SK-N-SH (cell line): ENCODE measurements around the gene GPR152. TPM values are rescaled to one million over a fixed set of nuclear protein-coding genes. Genes with fewer than 3 reads are reported as not detected.

Source experiments
- CTCF ChIA-PET: fragments of 300-600, 350-600 bp; formaldehyde crosslinking; extraction: SDS; loops from one replicate; lab custom pipeline; 2021; lab: Yijun Ruan, JAX
- POLR2A ChIA-PET: fragments of 350-600 bp; sonication (Branson Sonifier 250); formaldehyde crosslinking; extraction: SDS; loops from one replicate; lab custom pipeline; 2020; ENCODE audit warnings: antibody characterized with exemption, inconsistent platforms; lab: Yijun Ruan, JAX
- DNase-seq: peaks from one replicate; pipeline ENCODE4 v3.0.0; 2012
- H2AFZ ChIP-seq: fragments of 200-600 bp; sonication (generic); 2 replicates; pipeline ENCODE4 v1.8.1; 2016; ENCODE audit warnings: antibody characterized with exemption, mild to moderate bottlenecking, low read depth
- H3F3A ChIP-seq: fragments of 200-600 bp; sonication (generic); replicated peaks from 2 replicates; pipeline ENCODE3; 2016; ENCODE audit warnings: antibody characterized with exemption, mild to moderate bottlenecking; ENCODE audit not compliant: insufficient read depth
- H3K27ac ChIP-seq, 2 experiments: fragments of 200-500 bp in 1 of 2; fragments of 200-600 bp in 1 of 2; sonication (Bioruptor generic) in 1 of 2; sonication (generic), shearing (Covaris generic) in 1 of 2; 2 replicates each; pipeline versions ENCODE4 v1.5.1 to v1.6.1; 2014 to 2016; ENCODE audit warnings: low read depth in 2 of 2, inconsistent platforms in 1 of 2, low read length in 1 of 2, mild to moderate bottlenecking in 1 of 2, mixed read lengths in 1 of 2
- H3K27me3 ChIP-seq: fragments of 200-600 bp; sonication (generic), shearing (Covaris generic); 2 replicates; pipeline ENCODE4 v1.6.1; 2016; ENCODE audit warnings: mixed run types; ENCODE audit not compliant: insufficient read depth
- H3K36me3 ChIP-seq, 2 experiments: fragments of 200-500 bp in 1 of 2; fragments of 200-600 bp in 1 of 2; sonication (Bioruptor generic) in 1 of 2; sonication (generic) in 1 of 2; replicated peaks in 1 of 2; 2 replicates each; pipeline versions ENCODE3 to v1.5.1; 2014 to 2016; ENCODE audit warnings: low read length in 1 of 2, mild to moderate bottlenecking in 1 of 2; ENCODE audit not compliant: insufficient read depth in 2 of 2, control insufficient read depth in 1 of 2
- H3K4me1 ChIP-seq, 2 experiments: fragments of 200-500 bp in 1 of 2; fragments of 200-600 bp in 1 of 2; sonication (Bioruptor generic) in 1 of 2; sonication (generic), shearing (Covaris generic) in 1 of 2; 2 replicates each; pipeline versions ENCODE4 v1.5.1 to v1.6.1; 2014 to 2016; ENCODE audit warnings: low read depth in 1 of 2, low read length in 1 of 2, mixed run types in 1 of 2; ENCODE audit not compliant: insufficient read depth in 2 of 2, control insufficient read depth in 1 of 2
- H3K4me2 ChIP-seq: fragments of 200-600 bp; sonication (generic), shearing (Covaris generic); 2 replicates; pipeline ENCODE4 v1.6.1; 2017; ENCODE audit warnings: mixed run types
- H3K4me3 ChIP-seq, 2 experiments: fragments of 200-500 bp in 1 of 2; fragments of 200-600 bp in 1 of 2; sonication (Bioruptor generic) in 1 of 2; sonication (generic), shearing (Covaris generic) in 1 of 2; 2 replicates each; pipeline versions ENCODE4 v1.5.1 to v1.8.1; 2014 to 2016; ENCODE audit warnings: low read depth in 2 of 2, inconsistent platforms in 1 of 2, low read length in 1 of 2, mild to moderate bottlenecking in 1 of 2, mixed read lengths in 1 of 2, moderate library complexity in 1 of 2
- H3K79me2 ChIP-seq: fragments of 200-600 bp; sonication (generic); 2 replicates; pipeline ENCODE4 v1.8.1; 2017; ENCODE audit warnings: mild to moderate bottlenecking; ENCODE audit not compliant: insufficient read depth
- H3K9ac ChIP-seq: fragments of 200-600 bp; sonication (generic); 2 replicates; pipeline ENCODE4 v1.6.1; 2017; ENCODE audit warnings: mixed run types
- H3K9me2 ChIP-seq: fragments of 200-600 bp; sonication (generic); 2 replicates; pipeline ENCODE4 v1.6.1; 2017; ENCODE audit warnings: mixed run types
- H3K9me3 ChIP-seq: fragments of 200-600 bp; sonication (generic); 2 replicates; pipeline ENCODE4 v1.6.1; 2017; ENCODE audit warnings: mixed run types, mild to moderate bottlenecking, moderate library complexity
- H4K20me1 ChIP-seq: fragments of 200-600 bp; sonication (generic); 2 replicates; pipeline ENCODE4 v1.6.1; 2017; ENCODE audit warnings: mild to moderate bottlenecking, mixed run types; ENCODE audit not compliant: insufficient read depth
- CHD2 ChIP-seq: fragments of 150-350 bp; IDR thresholded peaks from 2 replicates; pipeline ENCODE4 v1.6.1; 2018; ENCODE audit warnings: low read length; ENCODE audit not compliant: partially characterized antibody
- ELF1 ChIP-seq: IDR thresholded peaks from 2 replicates; pipeline ENCODE4 v1.4.0; 2012
- EP300 ChIP-seq, 2 experiments: IDR thresholded peaks; 2 replicates each; pipeline versions ENCODE4 v1.4.0 to v1.6.1; 2012; ENCODE audit warnings: borderline replicate concordance in 1 of 2, low read depth in 1 of 2, low read length in 1 of 2
- EZH2phosphoT487 ChIP-seq: fragments of 200-600 bp; sonication (generic); IDR thresholded peaks from 2 replicates; pipeline ENCODE4 v1.6.1; 2017; ENCODE audit warnings: low read depth, mixed run types, mild to moderate bottlenecking, antibody characterized with exemption, moderate library complexity, borderline replicate concordance
- FOXJ3 ChIP-seq: sonication (generic); formaldehyde crosslinking; IDR thresholded peaks from 2 replicates; pipeline ENCODE4 v1.5.1; 2020; ENCODE audit warnings: mild to moderate bottlenecking, missing genetic modification reagents
- FOXM1 ChIP-seq: IDR thresholded peaks from 2 replicates; pipeline ENCODE4 v1.4.0; 2012; ENCODE audit warnings: low read depth, mild to moderate bottlenecking
- GABPA ChIP-seq: IDR thresholded peaks from 2 replicates; pipeline ENCODE4 v1.4.0; 2012; ENCODE audit warnings: low read depth, mild to moderate bottlenecking
- GATA2 ChIP-seq: sonication (generic); formaldehyde crosslinking; IDR thresholded peaks from 2 replicates; pipeline ENCODE4 v1.5.0; 2020; ENCODE audit warnings: mild to moderate bottlenecking, missing genetic modification reagents
- IRF3 ChIP-seq: fragments of 150-350 bp; IDR thresholded peaks from 2 replicates; pipeline ENCODE4 v1.6.1; 2016; ENCODE audit warnings: mild to moderate bottlenecking, low read depth, low read length
- MAX ChIP-seq: IDR thresholded peaks from 2 replicates; pipeline ENCODE4 v1.4.0; 2012; ENCODE audit warnings: low read depth
- NFIC ChIP-seq: IDR thresholded peaks from 2 replicates; pipeline ENCODE4 v1.4.0; 2012; ENCODE audit warnings: borderline replicate concordance
- NRF1 ChIP-seq: IDR thresholded peaks from 2 replicates; pipeline ENCODE4 v1.6.1; 2012; ENCODE audit warnings: low read depth, mild to moderate bottlenecking, low read length
- PBX3 ChIP-seq: IDR thresholded peaks from 2 replicates; pipeline ENCODE4; 2012
- RCOR1 ChIP-seq: fragments of 150-350 bp; IDR thresholded peaks from 2 replicates; pipeline ENCODE4 v1.6.1; 2017; ENCODE audit warnings: antibody characterized with exemption, low read length
- SIN3A ChIP-seq: IDR thresholded peaks from 2 replicates; pipeline ENCODE4 v1.6.1; 2012; ENCODE audit warnings: low read depth, mild to moderate bottlenecking, low read length, moderate library complexity, borderline replicate concordance
- SMC3 ChIP-seq: IDR thresholded peaks from 2 replicates; pipeline ENCODE4 v1.6.1; 2012; ENCODE audit warnings: low read depth, low read length, improper control_type of control experiment
- TEAD4 ChIP-seq: IDR thresholded peaks from 2 replicates; pipeline ENCODE4 v1.4.0; 2012; ENCODE audit warnings: mild to moderate bottlenecking, borderline replicate concordance; ENCODE audit not compliant: insufficient read depth
- USF1 ChIP-seq: IDR thresholded peaks from 2 replicates; pipeline ENCODE4 v1.4.0; 2012; ENCODE audit warnings: low read depth, borderline replicate concordance
- USF2 ChIP-seq: fragments of 150-350 bp; IDR thresholded peaks from 2 replicates; pipeline ENCODE4 v1.6.1; 2017; ENCODE audit warnings: antibody characterized with exemption, low read length, low read depth, borderline replicate concordance
- ZBTB33 ChIP-seq: IDR thresholded peaks from 2 replicates; pipeline ENCODE4 v1.4.0; 2012; ENCODE audit warnings: low read depth, borderline replicate concordance
- WGBS: methylation state at CpG from one replicate; pipeline ENCODE4 v1.1.6; 2017; ENCODE audit warnings: low lambda C conversion rate; 5-methylcytosine and 5-hydroxymethylcytosine counted together
- polyA plus RNA-seq, 3 experiments: library from polyadenylated mRNA; depleted of rRNA; stranded (reverse); fragments of >200 nt; gene quantifications; 2 replicates each; pipeline ENCODE4 v1.2.3, GENCODE V29; 2012

The GPR152 gene
- polyA plus RNA-seq, 1 of the 3 experiments (the other 2 are of a cell fraction): not detected

GRCh38 chr11:67448220-67448609 is 4.3 kb downstream of the GPR152 start:
- H3K27me3 ChIP-seq: no peaks in the 10 kb centered on the region
- H3K9ac ChIP-seq: no peak overlapping the region
- H4K20me1 ChIP-seq: no peaks in the 10 kb centered on the region
- H3K27ac ChIP-seq: no peak overlapping the region
- no peaks in the 10 kb centered on the region for H3K9me2 ChIP-seq
- H3K4me2 ChIP-seq: no peak overlapping the region
- 93% methylated on average over 6 of the region's 7 CpGs for WGBS
- H3K36me3 ChIP-seq: no peaks in the 10 kb centered on the region
- peaks cover 0 to 4% of the 10 kb centered on the region in 2 experiments; a peak in 2 of 4 replicates for H3K4me1 ChIP-seq
- no peaks in the 10 kb centered on the region for H3F3A ChIP-seq
- no peak overlapping the region for H2AFZ ChIP-seq
- 0 out of 2 replicates have a peak, but pooled peaks cover under 1% of the 10 kb centered on the region for H3K79me2 ChIP-seq
- no peak for DNase-seq
- POLR2A ChIA-PET: no interaction called here
- no peaks in the 10 kb centered on the region for H3K9me3 ChIP-seq
- H3K4me3 ChIP-seq: no peak overlapping the region
- TF ChIP-seq MAX (no peak), USF2 (no peak), USF1 (no peak), NRF1 (no peak), IRF3 (no peak), CHD2 (no peak), GATA2 (CRISPR knock-in tag) (no peak), ZBTB33 (no peak), GABPA (no peak), PBX3 (no peak), FOXJ3 (CRISPR knock-in tag) (no peak), SIN3A (no peak), TEAD4 (no peak), EZH2phosphoT487 (no peak), RCOR1 (no peak), ELF1 (no peak), FOXM1 (no peak), EP300 (IDR thresholded peaks at IDR 0.05; ENCODE audit: borderline replicate concordance in 1 of 2, low read depth in 1 of 2, low read length in 1 of 2) (no peak), SMC3 (no peak), NFIC (no peak)
- CTCF ChIA-PET: no interaction called here
